Activated T-cell treated with anti-CD3 and anti-CD28 coated beads, Interleukin-2, amount 50 U/mL, for 24 hours (primary cell): ENCODE results near the gene SPON1.
A peak's percentile ranks its signal among the peaks of the same experiment; 100 is the strongest.
"Not testable (repeated sequence)": the region's sequence is repeated elsewhere in the genome, so short reads cannot be mapped to it uniquely, and the experiment has no call there.

Source experiments
- DNase-seq: peaks from one replicate; pipeline ENCODE4 v3.0.0-alpha.2; 2020
- H3K27ac Mint-ChIP-seq: 2 replicates; pipeline ENCODE4 v1.8.0; 2020; ENCODE audit warnings: mild to moderate bottlenecking, mixed read lengths
- H3K27me3 Mint-ChIP-seq: 2 replicates; pipeline ENCODE4 v1.8.0; 2020; ENCODE audit warnings: mixed read lengths
- H3K36me3 Mint-ChIP-seq: 2 replicates; pipeline ENCODE4 v1.8.0; 2020; ENCODE audit warnings: low read depth, mixed read lengths
- H3K4me1 Mint-ChIP-seq: 2 replicates; pipeline ENCODE4 v1.8.0; 2020; ENCODE audit warnings: low read depth, mixed read lengths
- H3K4me3 Mint-ChIP-seq: 2 replicates; pipeline ENCODE4 v1.8.0; 2020; ENCODE audit warnings: mild to moderate bottlenecking, moderate library complexity, mixed read lengths
- H3K9me3 Mint-ChIP-seq: 2 replicates; pipeline ENCODE4 v1.8.0; 2020; ENCODE audit warnings: mixed read lengths

SPON1 gene

GRCh38 chr11:13937154-13937553 lies 25.4 kb upstream of the SPON1 start:
- not testable (repeated sequence) for H3K9me3 Mint-ChIP-seq, DNase-seq, H3K27me3 Mint-ChIP-seq, H3K36me3 Mint-ChIP-seq, H3K4me3 Mint-ChIP-seq, H3K27ac Mint-ChIP-seq
- H3K4me1 Mint-ChIP-seq = peaks cover 36% of the 10 kb centered on the region

GRCh38 chr11:13938829-13939228 lies 23.7 kb upstream of the SPON1 start:
- H3K36me3 Mint-ChIP-seq, H3K4me3 Mint-ChIP-seq, H3K27me3 Mint-ChIP-seq, H3K27ac Mint-ChIP-seq, DNase-seq, H3K9me3 Mint-ChIP-seq: not testable (repeated sequence)
- H3K4me1 Mint-ChIP-seq = peaks cover 49% of the 10 kb centered on the region

DNA sequence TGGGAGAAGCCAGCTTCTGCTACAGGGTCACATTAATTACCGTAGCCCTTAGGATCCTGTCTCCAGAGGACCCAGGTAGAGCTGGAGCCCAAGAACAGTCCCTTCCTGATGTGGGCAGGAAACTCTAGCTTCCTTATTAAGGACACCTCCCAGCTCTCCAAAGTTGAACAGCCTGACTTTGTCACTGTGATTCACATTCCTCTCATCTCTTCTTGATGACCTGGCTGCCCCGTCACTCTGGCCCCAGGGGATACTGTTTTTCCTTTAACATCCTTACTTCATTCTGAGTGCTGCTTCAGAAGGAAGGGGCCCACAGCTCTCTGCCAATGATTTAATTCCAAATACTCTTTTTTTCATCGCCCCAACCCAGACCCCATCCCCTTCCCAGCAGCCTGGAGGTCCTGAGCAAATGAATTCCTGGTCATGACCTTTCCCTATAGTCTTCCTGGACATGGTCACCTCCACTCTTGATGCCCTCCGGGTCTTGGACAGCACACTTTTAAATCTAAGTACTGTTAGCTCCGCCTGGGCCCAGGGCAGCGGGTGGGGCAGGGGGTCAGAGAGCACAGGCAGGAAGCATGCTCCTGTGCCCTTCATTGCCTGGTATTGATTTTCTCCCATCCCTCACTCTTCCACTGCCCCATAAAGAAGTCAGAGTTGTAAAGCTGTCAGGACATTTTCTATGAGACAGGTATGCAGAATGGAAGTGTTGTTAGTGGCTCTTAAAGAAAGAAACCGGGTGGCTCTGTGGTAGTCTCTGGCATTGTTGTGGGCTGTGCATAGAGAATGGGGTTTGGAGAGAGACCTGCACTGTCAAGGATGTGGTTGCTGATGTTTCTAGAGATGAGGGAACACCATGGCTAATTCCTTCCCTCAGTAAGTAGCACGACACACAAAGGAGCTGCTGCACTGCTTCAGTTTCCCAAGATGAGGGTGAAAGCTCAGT lies 22.3 kb upstream of the SPON1 start:
- Mint-ChIP-seq H3K36me3 (peaks cover 2% of the 10 kb centered on the region), H3K9me3 (peaks cover 5% of the 10 kb centered on the region), H3K27me3 (no peaks in the 10 kb centered on the region), H3K4me1 (peaks cover 49% of the 10 kb centered on the region), H3K27ac (peak overlapping the region; percentile 35), H3K4me3 (no peak overlapping the region)
- no peak for DNase-seq

DNA sequence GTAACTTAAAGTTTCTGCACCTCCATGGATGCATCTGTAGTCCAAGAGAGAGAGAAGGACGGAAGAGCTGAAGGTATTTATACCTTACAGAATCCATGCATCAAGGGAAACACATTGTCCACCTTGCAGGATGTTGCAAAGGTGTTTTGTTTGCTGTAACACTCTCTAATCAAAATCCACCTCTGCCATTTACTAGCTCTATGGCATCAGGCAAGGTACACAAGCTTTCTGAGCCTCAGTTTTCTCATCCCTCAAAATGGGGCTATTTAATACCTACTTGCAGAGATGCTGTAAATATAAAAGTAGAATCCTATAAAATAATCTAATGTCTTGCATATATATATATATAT lies 21.6 kb upstream of the SPON1 start:
- Mint-ChIP-seq H3K4me1 (peaks cover 49% of the 10 kb centered on the region), H3K27me3 (no peaks in the 10 kb centered on the region), H3K4me3 (no peak overlapping the region), H3K36me3 (peaks cover 2% of the 10 kb centered on the region), H3K27ac (no peak overlapping the region), H3K9me3 (peaks cover 5% of the 10 kb centered on the region)
- DNase-seq = no peak

DNA sequence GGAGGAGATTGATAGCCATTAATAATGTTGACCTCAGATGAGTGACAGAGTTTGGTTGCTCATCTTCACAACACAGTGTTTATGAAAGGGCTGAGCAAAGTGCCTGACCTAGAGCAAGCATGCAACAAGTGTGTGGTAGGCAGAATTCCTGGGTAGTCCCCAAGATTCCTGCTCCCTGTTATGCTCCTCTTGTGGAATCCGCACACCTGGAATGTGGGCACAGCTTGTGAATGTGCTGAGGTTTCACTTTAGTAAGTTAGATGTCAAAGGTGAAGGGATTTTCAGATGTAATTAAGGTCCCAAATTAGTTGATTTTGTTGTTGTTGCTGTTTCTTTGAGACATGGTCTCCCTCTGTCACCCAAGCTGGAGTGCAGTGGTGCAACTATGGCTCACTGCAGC lies 20.7 kb upstream of the SPON1 start:
- Mint-ChIP-seq H3K9me3 (peaks cover 5% of the 10 kb centered on the region), H3K36me3 (peaks cover 2% of the 10 kb centered on the region), H3K4me3 (no peak overlapping the region), H3K27ac (no peak overlapping the region), H3K4me1 (peaks cover 49% of the 10 kb centered on the region), H3K27me3 (no peaks in the 10 kb centered on the region)
- DNase-seq = no peak

DNA sequence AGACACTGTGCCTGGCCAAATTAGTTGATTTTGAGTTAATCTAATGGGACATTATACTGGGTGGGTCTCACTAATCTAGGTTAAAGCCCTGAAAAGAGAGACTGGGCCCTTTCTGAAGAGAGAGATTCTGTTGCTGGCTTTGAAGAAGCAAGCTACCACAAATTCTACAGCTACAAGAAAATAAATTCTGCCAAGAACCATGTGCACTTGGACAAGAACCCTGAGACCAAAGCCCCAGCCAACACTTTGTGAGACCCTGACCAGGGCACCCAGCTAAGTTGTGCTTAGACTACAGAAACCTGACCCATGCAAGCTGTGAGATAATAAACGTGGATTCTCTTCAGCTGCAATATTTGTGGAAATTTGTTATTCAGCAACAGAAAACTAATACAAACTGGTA lies 20.1 kb upstream of the SPON1 start:
- Mint-ChIP-seq H3K36me3 (no peaks in the 10 kb centered on the region), H3K4me3 (no peak overlapping the region), H3K9me3 (peaks cover 2% of the 10 kb centered on the region), H3K4me1 (peaks cover 49% of the 10 kb centered on the region), H3K27ac (no peak overlapping the region), H3K27me3 (no peaks in the 10 kb centered on the region)
- no peak for DNase-seq

DNA sequence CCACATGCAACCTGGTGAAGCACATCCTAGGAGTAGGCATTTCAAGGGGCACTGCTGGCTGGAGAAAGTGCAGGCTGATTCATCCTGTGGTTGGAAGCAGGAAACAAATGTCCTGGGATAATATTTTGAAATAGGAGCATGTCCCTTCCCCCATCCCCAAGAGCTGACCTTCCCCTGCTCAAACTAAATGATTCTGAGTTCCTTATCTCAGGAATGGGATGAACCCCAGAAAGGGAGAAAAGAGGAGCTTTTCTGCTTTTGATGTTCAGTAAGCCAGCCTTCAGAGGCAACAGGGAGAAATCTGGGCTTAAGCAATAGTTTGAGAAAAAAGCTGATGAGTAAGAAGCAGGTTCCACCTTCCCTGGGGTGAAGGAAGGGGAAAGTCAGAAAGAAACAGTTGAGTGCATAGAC lies 19.5 kb upstream of the SPON1 start:
- Mint-ChIP-seq H3K36me3 (no peaks in the 10 kb centered on the region), H3K27me3 (no peaks in the 10 kb centered on the region), H3K4me3 (no peak overlapping the region), H3K9me3 (peaks cover under 1% of the 10 kb centered on the region), H3K4me1 (peaks cover 50% of the 10 kb centered on the region), H3K27ac (no peak overlapping the region)
- DNase-seq = no peak

- Mint-ChIP-seq H3K27ac (no peak overlapping the region), H3K4me3 (no peak overlapping the region), H3K9me3 (no peaks in the 10 kb centered on the region), H3K36me3 (no peaks in the 10 kb centered on the region), H3K4me1 (peaks cover 44% of the 10 kb centered on the region), H3K27me3 (no peaks in the 10 kb centered on the region)
- DNase-seq = no peak
Observed at GRCh38 chr11:13944016-13944415, 18.5 kb upstream of the SPON1 start.

GRCh38 chr11:13944911-13945425 lies 17.6 kb upstream of the SPON1 start:
- H3K4me1 Mint-ChIP-seq = peaks cover 36% of the 10 kb centered on the region
- no peaks in the 10 kb centered on the region for H3K27me3 Mint-ChIP-seq
- no peak overlapping the region for H3K27ac Mint-ChIP-seq
- DNase-seq = no peak
- no peaks in the 10 kb centered on the region for H3K9me3 Mint-ChIP-seq
- H3K4me3 Mint-ChIP-seq = no peak overlapping the region
- H3K36me3 Mint-ChIP-seq = no peaks in the 10 kb centered on the region

- no peak for DNase-seq
- Mint-ChIP-seq H3K27me3 (no peaks in the 10 kb centered on the region), H3K27ac (no peak overlapping the region), H3K4me1 (peaks cover 20% of the 10 kb centered on the region), H3K36me3 (no peaks in the 10 kb centered on the region), H3K4me3 (no peak overlapping the region), H3K9me3 (no peaks in the 10 kb centered on the region)
Observed at GRCh38 chr11:13947379-13947778, 15.1 kb upstream of the SPON1 start.

DNA sequence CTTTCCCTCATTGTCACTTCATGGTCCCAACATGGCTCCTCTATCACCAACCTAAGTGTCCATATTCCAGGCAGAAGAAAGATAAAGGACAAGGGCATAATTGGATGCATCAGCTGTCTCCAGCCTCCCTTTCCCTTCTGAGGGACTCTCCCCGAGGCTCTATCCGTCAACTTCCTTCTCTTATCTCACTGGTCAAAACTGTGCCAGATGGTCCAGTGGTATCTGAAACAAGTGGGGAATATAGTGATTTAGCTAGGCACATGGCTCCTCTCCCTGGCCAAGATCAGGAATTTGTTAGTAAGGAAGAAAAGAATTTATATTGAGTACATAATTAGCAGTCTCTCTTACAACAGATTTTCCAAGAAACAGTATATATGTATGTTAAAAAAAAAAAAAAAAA lies 12.6 kb upstream of the SPON1 start:
- H3K4me3 Mint-ChIP-seq = no peak overlapping the region
- no peak for DNase-seq
- no peaks in the 10 kb centered on the region for H3K9me3 Mint-ChIP-seq
- peaks cover 8% of the 10 kb centered on the region for H3K4me1 Mint-ChIP-seq
- H3K27me3 Mint-ChIP-seq = no peaks in the 10 kb centered on the region
- no peak overlapping the region for H3K27ac Mint-ChIP-seq
- H3K36me3 Mint-ChIP-seq = no peaks in the 10 kb centered on the region

DNA sequence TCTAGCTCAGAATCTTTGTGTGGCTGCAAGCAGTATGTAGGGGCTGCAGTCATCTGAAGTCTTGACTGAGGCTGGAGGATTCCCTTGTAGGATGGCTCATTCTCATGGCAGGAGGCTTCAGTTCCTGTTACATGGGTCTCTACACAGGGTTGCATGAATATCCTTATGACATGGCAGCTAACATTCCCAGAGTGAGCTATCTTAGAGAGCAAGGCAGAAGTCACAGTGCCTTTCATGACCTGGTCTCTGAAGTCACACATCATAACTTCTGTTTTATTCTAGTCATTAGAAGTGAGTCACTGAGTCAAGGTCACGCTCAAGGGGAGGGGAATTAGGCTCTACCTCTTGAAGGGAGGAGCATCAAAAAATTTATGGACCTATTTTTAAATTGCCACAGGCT lies 10.3 kb upstream of the SPON1 start:
- no peak overlapping the region for H3K27ac Mint-ChIP-seq
- no peaks in the 10 kb centered on the region for H3K9me3 Mint-ChIP-seq
- no peak for DNase-seq
- H3K4me3 Mint-ChIP-seq = no peak overlapping the region
- H3K4me1 Mint-ChIP-seq = peaks cover 8% of the 10 kb centered on the region
- H3K27me3 Mint-ChIP-seq = no peaks in the 10 kb centered on the region
- H3K36me3 Mint-ChIP-seq = no peaks in the 10 kb centered on the region

DNA sequence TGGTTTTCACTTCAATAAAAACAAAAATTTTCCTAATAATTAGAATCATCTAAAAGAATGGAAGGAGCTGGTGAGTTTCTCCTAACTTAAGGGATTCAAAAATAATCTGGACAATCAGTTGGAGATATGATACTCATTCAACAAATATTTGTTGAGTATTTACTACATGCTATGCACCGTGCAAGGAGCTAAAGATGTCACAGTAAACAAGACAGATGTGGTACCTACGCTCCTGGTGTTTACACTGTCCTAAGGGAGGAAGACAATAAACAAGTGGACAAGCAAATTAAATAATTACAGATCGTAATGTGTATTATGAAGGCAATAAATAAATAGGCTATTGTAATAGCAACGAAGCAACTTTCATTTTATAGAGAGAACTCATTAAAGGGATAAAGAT lies 9.9 kb upstream of the SPON1 start:
- Mint-ChIP-seq H3K4me1 (peaks cover 8% of the 10 kb centered on the region), H3K27me3 (no peaks in the 10 kb centered on the region), H3K27ac (no peak overlapping the region), H3K4me3 (no peak overlapping the region), H3K36me3 (no peaks in the 10 kb centered on the region), H3K9me3 (no peaks in the 10 kb centered on the region)
- no peak for DNase-seq

GRCh38 chr11:13954591-13954990 lies 7.9 kb upstream of the SPON1 start:
- Mint-ChIP-seq H3K36me3 (no peaks in the 10 kb centered on the region), H3K4me3 (no peak overlapping the region), H3K9me3 (no peaks in the 10 kb centered on the region), H3K4me1 (peaks cover 3% of the 10 kb centered on the region), H3K27me3 (peaks cover under 1% of the 10 kb centered on the region), H3K27ac (no peak overlapping the region)
- DNase-seq = no peak

DNA sequence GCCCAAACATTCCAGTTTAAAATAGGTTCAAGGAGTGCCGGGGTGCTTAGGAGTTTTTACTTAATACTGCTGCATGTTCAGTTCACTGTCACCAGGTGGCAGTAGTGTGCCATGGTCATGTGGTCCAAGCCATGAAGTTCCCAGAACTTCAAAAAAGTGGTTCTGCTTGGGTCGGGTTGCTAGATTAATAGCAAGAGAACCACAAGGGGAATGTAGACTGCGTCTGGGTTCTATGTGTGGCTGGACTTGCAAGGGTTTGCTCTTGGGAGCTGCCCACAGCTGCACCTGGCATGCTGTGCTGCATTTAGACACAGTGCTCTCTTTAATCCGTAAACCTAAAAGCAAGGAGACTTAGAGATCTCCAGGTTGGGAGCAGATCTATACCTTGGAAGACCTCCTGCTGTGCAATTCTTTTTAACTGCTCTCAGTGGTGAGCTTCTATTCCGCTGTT lies 6.5 kb upstream of the SPON1 start:
- Mint-ChIP-seq H3K27ac (no peak overlapping the region), H3K9me3 (no peaks in the 10 kb centered on the region), H3K4me1 (peaks cover 3% of the 10 kb centered on the region), H3K4me3 (no peak overlapping the region), H3K36me3 (no peaks in the 10 kb centered on the region), H3K27me3 (peaks cover 12% of the 10 kb centered on the region)
- DNase-seq = peak; percentile 52
